H9 (cell line): ENCODE data around the gene POLE3. TPM values are rescaled to one million over a fixed set of nuclear protein-coding genes. Genes with fewer than 3 reads are reported as not detected.

Source experiments
- DNase-seq: peaks from one replicate; pipeline ENCODE4 v3.0.0-alpha.2; 2017
- H2AFZ ChIP-seq: one replicate; pipeline ENCODE4 v1.6.1; 2013; ENCODE audit warnings: mild to moderate bottlenecking, low read length, control low read depth, moderate library complexity
- H2AK5ac ChIP-seq: 2 replicates; pipeline ENCODE4 v1.6.1; 2013; ENCODE audit warnings: low read length, control low read depth, mixed read lengths; ENCODE audit not compliant: insufficient read length
- H2BK120ac ChIP-seq: one replicate; pipeline ENCODE4 v1.6.1; 2013; ENCODE audit warnings: low read depth, mild to moderate bottlenecking, low read length, control low read depth, inconsistent platforms; ENCODE audit not compliant: poor library complexity, severe bottlenecking
- H2BK12ac ChIP-seq: 2 replicates; pipeline ENCODE4 v1.6.1; 2013; ENCODE audit warnings: low read length, control low read depth, mixed read lengths, low read depth; ENCODE audit not compliant: insufficient read length
- H2BK15ac ChIP-seq: 2 replicates; pipeline ENCODE4 v1.6.1; 2013; ENCODE audit warnings: low read depth, low read length, control low read depth
- H2BK20ac ChIP-seq: one replicate; pipeline ENCODE4 v1.6.1; 2013; ENCODE audit warnings: low read depth, mild to moderate bottlenecking, low read length, control low read depth, inconsistent platforms; ENCODE audit not compliant: poor library complexity, severe bottlenecking
- H2BK5ac ChIP-seq: 2 replicates; pipeline ENCODE4 v1.6.1; 2013; ENCODE audit warnings: low read length, control low read depth, mixed read lengths; ENCODE audit not compliant: insufficient read length
- H3K14ac ChIP-seq: 2 replicates; pipeline ENCODE4 v1.6.1; 2013; ENCODE audit warnings: low read length, control low read depth; ENCODE audit not compliant: insufficient read depth
- H3K18ac ChIP-seq: 2 replicates; pipeline ENCODE4 v1.6.1; 2013; ENCODE audit warnings: low read depth, mild to moderate bottlenecking, mixed read lengths, low read length, control low read depth; ENCODE audit not compliant: insufficient read length
- H3K23ac ChIP-seq: 2 replicates; pipeline ENCODE4 v1.6.1; 2013; ENCODE audit warnings: low read length, control low read depth, mixed read lengths, low read depth; ENCODE audit not compliant: insufficient read length
- H3K23me2 ChIP-seq: 2 replicates; pipeline ENCODE4 v1.6.1; 2013; ENCODE audit warnings: low read depth, mild to moderate bottlenecking, mixed read lengths, low read length, control low read depth; ENCODE audit not compliant: insufficient read length, poor library complexity, severe bottlenecking
- H3K27ac ChIP-seq: 2 replicates; pipeline ENCODE4 v1.5.1; 2013; ENCODE audit warnings: low read length, control low read depth, mixed read lengths, low read depth; ENCODE audit not compliant: insufficient read length
- H3K27me3 ChIP-seq: 2 replicates; pipeline ENCODE4 v1.6.1; 2013; ENCODE audit warnings: low read length, control low read depth, inconsistent platforms; ENCODE audit not compliant: insufficient read depth
- H3K4ac ChIP-seq: 2 replicates; pipeline ENCODE4 v1.6.1; 2013; ENCODE audit warnings: low read depth, mild to moderate bottlenecking, control low read depth, inconsistent platforms, low read length, moderate library complexity
- H3K4me1 ChIP-seq: 2 replicates; pipeline ENCODE4 v1.6.1; 2013; ENCODE audit warnings: low read length, control low read depth, inconsistent platforms; ENCODE audit not compliant: insufficient read depth
- H3K4me2 ChIP-seq: 2 replicates; pipeline ENCODE4 v1.6.1; 2013; ENCODE audit warnings: low read length, control low read depth, mixed read lengths; ENCODE audit not compliant: insufficient read length, insufficient read depth
- H3K56ac ChIP-seq: 2 replicates; pipeline ENCODE4 v1.6.1; 2013; ENCODE audit warnings: low read depth, mild to moderate bottlenecking, mixed read lengths, low read length, control low read depth; ENCODE audit not compliant: insufficient read length
- H3K79me1 ChIP-seq: 2 replicates; pipeline ENCODE4 v1.6.1; 2013; ENCODE audit warnings: low read depth, mild to moderate bottlenecking, moderate library complexity, low read length, control low read depth, inconsistent platforms; ENCODE audit not compliant: insufficient read depth, poor library complexity, severe bottlenecking
- H3K79me2 ChIP-seq: 2 replicates; pipeline ENCODE4 v1.6.1; 2013; ENCODE audit warnings: low read length, control low read depth, inconsistent platforms; ENCODE audit not compliant: insufficient read depth
- H3K9ac ChIP-seq: 2 replicates; pipeline ENCODE4 v1.6.1; 2013; ENCODE audit warnings: low read length, control low read depth, mixed read lengths; ENCODE audit not compliant: insufficient read length; ENCODE audit errors: extremely low read depth
- H3K9me3 ChIP-seq: one replicate; pipeline ENCODE4 v1.6.1; 2013; ENCODE audit warnings: low read depth, low read length, inconsistent platforms; ENCODE audit not compliant: control insufficient read depth
- H3T11ph ChIP-seq: one replicate; pipeline ENCODE4 v1.6.1; 2013; ENCODE audit warnings: mild to moderate bottlenecking, low read length, control low read depth, inconsistent platforms
- H4K20me1 ChIP-seq: one replicate; pipeline ENCODE4 v1.6.1; 2013; ENCODE audit not compliant: control insufficient read depth, insufficient read length, insufficient read depth
- H4K5ac ChIP-seq: 2 replicates; pipeline ENCODE4 v1.6.1; 2013; ENCODE audit warnings: low read depth, mild to moderate bottlenecking, mixed read lengths, low read length, control low read depth; ENCODE audit not compliant: insufficient read length
- H4K8ac ChIP-seq: replicated peaks from 2 replicates; pipeline ENCODE4 v1.6.1; 2013; ENCODE audit warnings: low read length, control low read depth, mixed read lengths, low read depth; ENCODE audit not compliant: insufficient read length
- H4K91ac ChIP-seq: 2 replicates; pipeline ENCODE4 v1.6.1; 2013; ENCODE audit warnings: low read depth, mild to moderate bottlenecking, moderate library complexity, mixed read lengths, low read length, control low read depth; ENCODE audit not compliant: insufficient read length
- H3K27ac Mint-ChIP-seq, 3 experiments: 2 replicates in 2 of 3; 3 replicates in 1 of 3; pipeline ENCODE4 v1.8.0; 2020 to 2021; ENCODE audit warnings: mixed read lengths in 3 of 3, mild to moderate bottlenecking in 1 of 3, moderate library complexity in 1 of 3
- H3K27me3 Mint-ChIP-seq: 2 replicates; pipeline ENCODE4 v1.8.0; 2021; ENCODE audit warnings: low read depth, mild to moderate bottlenecking, moderate library complexity, mixed read lengths
- H3K36me3 Mint-ChIP-seq, 3 experiments: 2 replicates in 2 of 3; 3 replicates in 1 of 3; pipeline ENCODE4 v1.8.0; 2020 to 2021; ENCODE audit warnings: low read depth in 3 of 3, mixed read lengths in 3 of 3; ENCODE audit not compliant: insufficient read depth in 1 of 3
- H3K4me1 Mint-ChIP-seq, 2 experiments: 2 replicates each; pipeline ENCODE4 v1.8.0; 2020; ENCODE audit warnings: mixed read lengths in 2 of 2
- H3K4me3 Mint-ChIP-seq, 2 experiments: 2 replicates in 1 of 2; 3 replicates in 1 of 2; pipeline ENCODE4 v1.8.0; 2020 to 2021; ENCODE audit warnings: mild to moderate bottlenecking in 2 of 2, mixed read lengths in 2 of 2, moderate library complexity in 1 of 2
- H3K9me3 Mint-ChIP-seq, 2 experiments: 2 replicates in 1 of 2; 3 replicates in 1 of 2; pipeline ENCODE4 v1.8.0; 2020; ENCODE audit warnings: mild to moderate bottlenecking in 2 of 2, mixed read lengths in 2 of 2, moderate library complexity in 1 of 2
- CTCF ChIP-seq: fragments of 200-600 bp; sonication (generic); conservative IDR thresholded peaks from 3 replicates; pipeline ENCODE4 v1.8.0; 2021; ENCODE audit warnings: antibody characterized with exemption, mild to moderate bottlenecking
- WGBS: extraction: QIAGEN DNeasy Blood & Tissue Kit; methylation state at CpG from one replicate; pipeline ENCODE4 v1.1.7; 2013; ENCODE audit warnings: missing lambda C conversion rate, low lambda C conversion rate, mixed read lengths; ENCODE audit not compliant: insufficient read length; ENCODE audit errors: extremely low coverage; 5-methylcytosine and 5-hydroxymethylcytosine counted together
- total RNA-seq: library from RNA; stranded (reverse); gene quantifications from 2 replicates; pipeline ENCODE4 v1.2.1, GENCODE V29; 2021

Gene POLE3
- total RNA-seq, 1 experiment from 2014 or later, result 82.4 TPM

- no peak overlapping the region for H2BK5ac ChIP-seq
- H3K36me3 Mint-ChIP-seq, result no peaks in the 10 kb centered on the region
- no peaks in the 10 kb centered on the region for H3K23me2 ChIP-seq
- H3K9me3 Mint-ChIP-seq, result no peaks in the 10 kb centered on the region
- no peak overlapping the region for H3K23ac ChIP-seq
- DNase-seq, result no peak
- H3K4me3 Mint-ChIP-seq, result no peak overlapping the region
- no peak for TF ChIP-seq CTCF
- no peak overlapping the region for H2BK15ac ChIP-seq
- no peak overlapping the region for H4K91ac ChIP-seq
- H2AFZ ChIP-seq, result no peak overlapping the region
- no peaks in the 10 kb centered on the region for H3K79me1 ChIP-seq
- H3K4me2 ChIP-seq, result no peak overlapping the region
- no peak overlapping the region for H2AK5ac ChIP-seq
- no peaks in the 10 kb centered on the region for H3K4me1 Mint-ChIP-seq
- no peaks in the 10 kb centered on the region for H3K9me3 ChIP-seq
- no peak overlapping the region for H2BK120ac ChIP-seq
- no peak overlapping the region for H4K8ac ChIP-seq
- H3K79me2 ChIP-seq, result no peaks in the 10 kb centered on the region
- no peak overlapping the region for H3K4ac ChIP-seq
- H2BK20ac ChIP-seq, result no peak overlapping the region
- H3K27me3 Mint-ChIP-seq, result no peaks in the 10 kb centered on the region
- H3T11ph ChIP-seq, result no peak overlapping the region
- H4K20me1 ChIP-seq, result no peaks in the 10 kb centered on the region
- H3K56ac ChIP-seq, result no peak overlapping the region
- no peaks in the 10 kb centered on the region for H3K4me1 ChIP-seq
- no peak overlapping the region for H4K5ac ChIP-seq
- WGBS, result no CpG with 5 or more reads among the region's 4 CpGs
- no peak overlapping the region for H2BK12ac ChIP-seq
- H3K27me3 ChIP-seq, result no peaks in the 10 kb centered on the region
- no peak overlapping the region for H3K14ac ChIP-seq
- no peak overlapping the region for H3K18ac ChIP-seq
- H3K9ac ChIP-seq, result no peak overlapping the region
- H3K27ac Mint-ChIP-seq, result no peak overlapping the region
- no peak overlapping the region for H3K27ac ChIP-seq
Observed at GRCh38 chr9:113417370-113417769, 6.9 kb upstream of the POLE3 start.
